Fibroblast of the aortic adventitia (primary cell): Measurements from ENCODE around the gene NCOA5. TPM values are rescaled to one million over a fixed set of nuclear protein-coding genes. Genes with fewer than 3 reads are reported as not detected.

Experiments
- DNase-seq: peaks from one replicate; pipeline ENCODE4 v3.0.0-alpha.2; 2010; ENCODE audit warnings: low read depth
- H3K4me3 ChIP-seq: 2 replicates; pipeline ENCODE4 v1.5.1; 2011; ENCODE audit warnings: low read depth, mild to moderate bottlenecking, control low read depth, low read length, moderate library complexity
- total RNA-seq: library from RNA; depleted of rRNA; stranded (reverse); fragments of >200 nt; gene quantifications from 2 replicates; pipeline ENCODE4 v1.2.3, GENCODE V29; 2012; ENCODE audit warnings: low replicate concordance
- TF ChIP-seq, protein P1 (sequence below): IDR thresholded peaks from 2 replicates; pipeline ENCODE4 v1.5.1; 2011; ENCODE audit warnings: mild to moderate bottlenecking, low read length, control low read depth, inconsistent platforms; ENCODE audit not compliant: insufficient read depth

NCOA5 gene
- total RNA-seq, 1 donor: 24.0 TPM

GRCh38 chr20:46132705-46133120, 43.0 kb upstream of the NCOA5 start:
- TF ChIP-seq, protein P1, sequence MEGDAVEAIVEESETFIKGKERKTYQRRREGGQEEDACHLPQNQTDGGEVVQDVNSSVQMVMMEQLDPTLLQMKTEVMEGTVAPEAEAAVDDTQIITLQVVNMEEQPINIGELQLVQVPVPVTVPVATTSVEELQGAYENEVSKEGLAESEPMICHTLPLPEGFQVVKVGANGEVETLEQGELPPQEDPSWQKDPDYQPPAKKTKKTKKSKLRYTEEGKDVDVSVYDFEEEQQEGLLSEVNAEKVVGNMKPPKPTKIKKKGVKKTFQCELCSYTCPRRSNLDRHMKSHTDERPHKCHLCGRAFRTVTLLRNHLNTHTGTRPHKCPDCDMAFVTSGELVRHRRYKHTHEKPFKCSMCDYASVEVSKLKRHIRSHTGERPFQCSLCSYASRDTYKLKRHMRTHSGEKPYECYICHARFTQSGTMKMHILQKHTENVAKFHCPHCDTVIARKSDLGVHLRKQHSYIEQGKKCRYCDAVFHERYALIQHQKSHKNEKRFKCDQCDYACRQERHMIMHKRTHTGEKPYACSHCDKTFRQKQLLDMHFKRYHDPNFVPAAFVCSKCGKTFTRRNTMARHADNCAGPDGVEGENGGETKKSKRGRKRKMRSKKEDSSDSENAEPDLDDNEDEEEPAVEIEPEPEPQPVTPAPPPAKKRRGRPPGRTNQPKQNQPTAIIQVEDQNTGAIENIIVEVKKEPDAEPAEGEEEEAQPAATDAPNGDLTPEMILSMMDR: peak; percentile 88
- DNase-seq: peak; percentile 61
- no peak overlapping the region for H3K4me3 ChIP-seq

- no peak overlapping the region for H3K4me3 ChIP-seq
- peak; percentile 80 for DNase-seq
- TF ChIP-seq, protein P1: no peak
Observed at GRCh38 chr20:46131396-46131795, 41.6 kb upstream of the NCOA5 start.

DNA sequence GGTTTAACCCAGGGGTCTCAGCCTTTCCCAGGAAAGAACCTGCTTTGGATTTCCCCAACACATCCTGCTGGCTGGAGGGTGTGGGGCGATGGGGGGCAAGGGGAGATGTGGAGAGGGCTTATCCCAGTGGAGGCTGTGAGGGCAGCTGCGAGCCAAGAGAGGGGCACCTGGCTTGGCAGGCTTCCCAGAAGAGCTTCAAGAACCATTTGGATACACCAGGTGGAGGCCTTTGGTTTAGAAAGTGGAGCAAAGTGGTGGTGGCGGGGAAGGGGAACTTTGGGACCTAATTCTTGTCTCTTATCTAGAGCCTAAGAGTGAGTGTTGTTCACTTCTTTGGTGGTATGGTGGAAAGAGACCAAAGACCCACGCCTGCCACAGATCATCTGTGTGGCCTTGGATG, 40.8 kb upstream of the NCOA5 start:
- H3K4me3 ChIP-seq: no peak overlapping the region
- DNase-seq: no peak
- TF ChIP-seq, protein P1: no peak

DNA sequence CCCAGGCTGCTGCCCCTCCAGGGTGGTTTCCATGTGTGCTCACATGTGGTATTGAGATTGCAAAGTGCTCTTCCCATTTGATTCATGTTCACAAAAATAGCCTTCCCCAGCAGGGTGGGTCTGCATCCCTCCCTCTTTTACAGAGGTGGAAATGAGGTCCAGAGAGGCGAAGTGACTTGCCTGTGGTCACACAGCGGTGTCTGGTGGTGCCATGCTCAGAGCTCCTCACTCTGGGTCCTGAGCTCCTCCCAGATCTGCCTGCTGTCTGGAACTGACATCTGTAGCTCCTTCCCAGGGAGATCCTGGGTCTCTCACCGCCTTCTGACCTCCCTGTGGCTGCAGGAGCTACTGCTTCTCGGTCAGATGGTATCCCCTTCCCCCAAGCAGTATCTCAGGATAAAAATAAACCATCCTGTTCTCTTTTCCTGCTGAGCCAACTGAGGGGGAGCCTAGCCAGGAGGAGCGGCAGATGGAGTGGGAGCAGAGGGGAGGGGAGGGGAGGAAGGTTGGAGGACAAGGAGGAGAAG, 40.3 kb upstream of the NCOA5 start:
- DNase-seq: no peak
- TF ChIP-seq, protein P1: no peak
- no peak overlapping the region for H3K4me3 ChIP-seq

DNA sequence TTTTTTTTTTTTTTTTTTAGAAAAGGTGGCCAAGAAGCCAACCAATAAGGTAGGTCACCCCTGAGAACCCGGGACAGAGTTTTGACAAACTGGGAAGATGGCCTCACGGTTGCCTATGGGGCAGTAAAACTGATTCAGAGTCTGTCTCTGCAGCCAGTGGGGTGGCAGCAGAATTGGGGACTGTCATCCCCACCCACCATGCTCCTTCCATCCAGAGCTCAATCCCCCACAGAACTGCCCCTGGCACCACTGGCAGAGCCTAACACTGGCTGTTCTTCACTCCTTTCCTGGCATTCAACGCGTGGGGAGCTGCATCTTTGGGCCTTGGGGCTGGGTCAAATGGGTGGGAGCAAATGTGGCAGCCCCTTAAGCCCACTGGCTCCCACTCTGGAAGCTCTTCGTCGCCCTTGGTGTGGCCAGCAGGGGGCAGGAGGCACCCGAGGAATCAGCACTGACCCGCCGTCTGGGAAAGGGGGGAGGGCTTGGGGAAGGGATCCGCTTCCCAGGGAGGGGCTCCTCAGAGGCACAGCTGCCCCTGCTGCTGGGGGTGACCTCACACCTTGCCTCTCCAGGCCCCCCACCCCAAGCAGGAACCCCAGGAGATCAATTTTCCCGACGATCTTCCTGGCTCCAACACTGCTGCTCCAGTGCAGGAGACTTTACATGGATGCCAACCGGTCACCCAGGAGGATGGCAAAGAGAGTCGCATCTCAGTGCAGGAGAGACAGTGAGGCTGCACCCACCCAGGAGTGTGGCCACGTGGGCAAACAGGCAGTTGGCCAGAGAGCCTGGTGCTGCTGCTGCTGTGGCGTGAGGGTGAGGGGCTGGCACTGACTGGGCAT, 38.8 kb upstream of the NCOA5 start:
- TF ChIP-seq, protein P1: peak; percentile 70
- no peak overlapping the region for H3K4me3 ChIP-seq
- DNase-seq: peak; percentile 14

DNA sequence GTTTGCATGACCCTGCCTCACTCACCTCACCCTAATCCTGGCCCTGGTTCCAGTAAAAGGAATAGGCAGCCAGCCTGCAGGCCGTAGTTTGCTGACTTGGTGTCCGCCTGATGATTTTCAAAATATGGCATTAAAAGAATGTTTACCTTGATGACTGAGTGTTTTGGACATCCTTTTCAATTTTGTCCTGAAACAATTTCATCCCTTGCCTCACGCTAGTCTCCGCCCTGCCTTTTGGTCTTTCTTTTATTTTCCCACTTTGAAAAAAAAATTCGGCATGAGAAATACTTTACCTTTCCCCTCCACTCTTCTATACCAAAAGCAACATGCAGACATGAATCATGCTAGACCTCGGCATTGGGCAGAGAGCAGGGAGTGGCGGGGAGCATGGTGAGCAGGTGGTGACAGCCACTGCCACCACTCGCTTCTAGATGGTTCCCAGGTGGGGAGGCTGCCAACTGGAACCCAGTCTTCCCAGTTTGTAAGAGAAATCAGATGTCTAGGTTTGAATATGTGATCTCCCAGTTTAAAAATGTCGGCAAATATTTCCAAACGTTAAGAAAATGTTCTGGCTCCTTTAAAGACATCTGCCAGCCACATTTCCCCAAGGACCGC, 37.7 kb upstream of the NCOA5 start:
- TF ChIP-seq, protein P1: no peak
- no peak for DNase-seq
- no peak overlapping the region for H3K4me3 ChIP-seq
